HG03095 (cell line): ENCODE data around the gene ADGRL2.

ENCODE experiments used
- ATAC-seq: cut with Tn5 transposase; IDR thresholded peaks from one replicate; pipeline ENCODE4 v1.9.1; 2021; ENCODE audit warnings: moderate library complexity; ENCODE audit not compliant: unreplicated experiment

ADGRL2 gene

GRCh38 chr1:81805537-81806431 is 5.0 kb downstream of the ADGRL2 start:
- no peak for ATAC-seq

- ATAC-seq: no peak
Observed at GRCh38 chr1:81806432-81806770, 5.7 kb downstream of the ADGRL2 start.

DNA sequence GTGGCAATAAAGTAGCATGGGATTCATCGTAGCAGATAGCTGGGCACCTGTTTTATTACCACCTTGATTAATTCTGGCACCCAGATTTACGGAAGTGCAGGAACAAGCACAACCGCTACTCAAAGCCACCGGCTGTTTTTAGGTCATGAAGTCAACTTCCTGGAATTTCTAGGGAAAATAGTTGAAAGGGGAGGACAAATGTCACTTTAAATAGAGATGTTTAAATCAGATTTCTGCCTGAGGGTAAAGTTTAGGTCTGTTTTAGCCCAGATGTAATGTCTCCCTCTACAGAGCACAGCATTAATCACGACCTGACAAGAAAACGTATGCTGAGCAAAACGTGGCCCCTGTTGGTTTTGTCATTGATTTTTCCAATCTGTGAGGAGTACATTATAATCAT is 8.0 kb downstream of the ADGRL2 start:
- ATAC-seq: no peak

DNA sequence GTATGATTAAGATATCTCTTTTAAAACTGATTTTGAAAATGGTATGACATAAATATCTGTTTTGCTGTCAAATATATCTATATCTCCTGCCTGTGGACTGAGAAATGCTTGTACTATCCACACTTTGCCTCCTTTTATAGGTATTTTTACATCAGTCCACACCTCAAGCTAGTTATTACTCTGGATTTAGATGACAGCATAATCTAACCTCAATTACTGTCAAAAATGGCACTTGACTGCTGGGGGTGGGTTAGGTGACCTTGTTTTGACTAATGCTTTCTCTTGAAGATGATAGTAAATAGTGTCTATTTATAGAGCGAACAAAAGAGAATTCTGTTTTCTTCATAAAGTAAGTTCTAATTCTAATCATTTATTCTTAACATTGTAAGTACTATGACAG is 9.1 kb downstream of the ADGRL2 start:
- ATAC-seq: no peak

DNA sequence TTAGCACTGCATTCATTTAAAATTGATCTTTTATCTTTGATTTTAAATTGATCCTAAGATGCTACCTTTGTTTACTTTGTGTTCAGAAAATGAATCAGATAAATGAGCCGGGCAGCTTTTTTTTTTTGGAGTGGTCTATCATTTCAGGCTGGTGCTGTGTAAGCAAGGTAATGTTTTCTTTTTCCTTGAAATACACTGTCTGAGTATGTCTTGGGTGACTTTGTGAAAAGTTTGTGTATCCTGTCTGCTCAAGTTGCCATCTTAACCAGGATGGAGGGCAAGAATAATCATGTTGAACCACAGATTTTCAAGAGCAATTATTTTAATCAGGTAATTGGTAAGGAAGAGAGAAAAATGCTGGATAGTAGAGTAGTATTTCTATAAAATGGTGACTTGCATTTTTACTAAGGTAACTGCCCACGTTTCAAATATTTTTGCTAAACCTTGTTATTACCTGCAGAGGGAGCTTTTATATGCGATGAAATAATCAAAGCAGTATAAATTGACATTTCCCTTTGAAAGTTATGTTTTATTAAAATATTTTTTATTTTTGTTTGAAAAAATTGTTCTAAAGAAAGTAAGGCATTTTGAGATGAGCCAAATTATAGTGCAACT is 11.1 kb downstream of the ADGRL2 start:
- ATAC-seq: no peak

DNA sequence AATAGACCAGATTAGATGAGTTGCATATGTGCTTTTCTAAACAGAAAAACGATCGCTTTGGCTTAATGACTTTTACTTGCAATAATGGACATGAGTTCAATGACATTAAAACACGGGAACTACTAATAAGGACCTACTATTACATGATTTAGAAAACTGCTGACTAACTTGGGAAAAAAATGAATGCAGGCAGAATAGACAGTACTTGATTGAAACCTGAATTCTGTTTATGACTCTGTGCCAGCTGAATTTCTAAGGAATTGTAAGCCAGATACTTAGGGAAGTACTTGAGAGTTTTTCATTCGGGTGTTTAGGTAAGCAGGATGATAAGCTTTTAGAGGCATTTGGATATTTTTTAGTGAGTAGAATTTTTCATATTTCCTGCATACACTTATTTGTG is 12.0 kb downstream of the ADGRL2 start:
- no peak for ATAC-seq

- no peak for ATAC-seq
Observed at GRCh38 chr1:81813691-81814090, 13.0 kb downstream of the ADGRL2 start.

- no peak for ATAC-seq
Observed at GRCh38 chr1:81819613-81820012, 18.9 kb downstream of the ADGRL2 start.

GRCh38 chr1:81820765-81821164 is 20.0 kb downstream of the ADGRL2 start:
- no peak for ATAC-seq

GRCh38 chr1:81823082-81823481 is 22.3 kb downstream of the ADGRL2 start:
- no peak for ATAC-seq

- no peak for ATAC-seq
Observed at GRCh38 chr1:81824759-81825158, 24.0 kb downstream of the ADGRL2 start.

- ATAC-seq: no peak
Observed at GRCh38 chr1:81827942-81828341, 27.2 kb downstream of the ADGRL2 start.

DNA sequence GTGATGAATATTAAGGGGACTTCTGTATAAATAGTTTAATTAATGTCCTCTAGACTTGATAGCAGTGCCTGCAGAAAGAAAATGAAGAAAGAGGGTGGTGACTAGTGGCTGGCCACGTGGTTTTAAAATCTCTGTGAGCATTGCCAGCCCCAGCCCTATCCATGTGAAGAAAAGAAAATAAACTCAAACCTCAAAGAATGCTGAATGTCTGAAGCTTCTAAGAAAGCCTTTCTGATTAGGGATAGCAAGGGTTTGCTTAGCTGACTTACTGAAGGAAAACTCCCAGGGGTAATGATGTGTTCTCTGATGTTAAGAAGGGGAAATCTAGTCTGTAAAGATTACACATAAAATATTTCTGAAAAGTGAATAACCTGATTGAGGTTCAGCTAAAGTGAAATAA is 31.8 kb downstream of the ADGRL2 start:
- ATAC-seq: no peak

DNA sequence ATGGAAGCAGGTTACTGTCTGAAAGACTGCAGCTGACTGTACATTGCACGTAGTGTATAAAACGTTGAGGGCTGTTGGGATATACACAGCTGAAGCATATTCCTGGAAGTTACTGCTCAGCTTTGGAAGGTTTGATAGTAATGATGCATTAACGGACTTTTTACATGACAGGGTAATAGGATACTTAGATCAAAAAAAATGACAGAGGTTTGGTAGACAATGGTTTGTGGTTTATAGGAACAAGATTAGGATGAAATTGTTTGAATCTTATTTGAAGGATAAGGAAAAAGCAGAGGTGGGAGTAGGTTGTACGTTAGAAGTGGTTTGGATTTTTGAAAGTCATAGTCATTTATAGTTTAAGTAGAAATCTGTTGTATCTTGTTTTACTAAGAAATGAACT is 33.0 kb downstream of the ADGRL2 start:
- no peak for ATAC-seq

DNA sequence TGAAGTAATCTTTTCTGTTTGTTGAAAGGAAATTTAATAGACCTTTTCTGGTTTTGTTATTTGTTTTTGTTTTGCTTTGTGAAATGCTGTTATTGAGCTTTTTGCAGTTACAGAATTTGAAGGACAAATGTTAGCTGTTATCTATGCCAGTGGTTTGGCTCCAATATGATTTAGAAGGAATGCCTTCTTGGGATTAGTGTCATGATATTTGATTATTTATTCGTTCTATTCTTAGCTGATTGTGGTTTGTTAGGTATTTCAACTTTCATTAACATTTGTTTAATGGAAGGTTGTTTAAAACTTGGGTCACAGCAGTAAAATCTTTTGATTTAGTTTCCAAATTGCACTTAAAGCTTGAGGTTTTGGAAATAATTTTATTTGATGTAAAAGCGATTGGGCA is 33.5 kb downstream of the ADGRL2 start:
- ATAC-seq: no peak

- no peak for ATAC-seq
Observed at GRCh38 chr1:81834921-81835698, 34.4 kb downstream of the ADGRL2 start.

- ATAC-seq: no peak
Observed at GRCh38 chr1:81836007-81836626, 35.4 kb downstream of the ADGRL2 start.

GRCh38 chr1:81838600-81839218 is 38.0 kb downstream of the ADGRL2 start:
- no peak for ATAC-seq

GRCh38 chr1:81840805-81841204 is 40.1 kb downstream of the ADGRL2 start:
- ATAC-seq: no peak

- ATAC-seq: no peak
Observed at GRCh38 chr1:81841795-81842194, 41.1 kb downstream of the ADGRL2 start.

DNA sequence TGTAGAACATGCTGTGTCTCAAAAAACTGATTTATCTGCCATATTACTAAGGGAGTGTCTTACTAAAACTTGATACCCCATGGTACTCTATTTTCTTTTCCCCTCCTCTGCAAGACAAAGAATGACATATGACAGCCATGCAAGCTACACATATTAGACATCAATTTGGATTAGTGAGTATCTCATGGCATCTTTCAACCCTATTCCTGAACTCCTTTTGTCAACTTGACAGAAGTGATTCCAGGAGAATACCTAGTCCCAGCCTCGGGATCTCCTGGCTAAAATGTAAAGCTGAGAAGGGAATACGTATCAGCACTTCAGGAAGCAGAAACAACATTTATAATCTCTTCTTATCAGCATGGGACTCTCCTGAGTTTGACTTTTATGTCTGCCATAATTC is 43.7 kb downstream of the ADGRL2 start:
- no peak for ATAC-seq
